ENCODE data around the gene DGCR8. TPM values are rescaled to one million over a fixed set of nuclear protein-coding genes. Genes with fewer than 3 reads are reported as not detected.

DGCR8 gene
- total RNA-seq, 1 experiment from 2014 or later, result 53.1 TPM

DNA sequence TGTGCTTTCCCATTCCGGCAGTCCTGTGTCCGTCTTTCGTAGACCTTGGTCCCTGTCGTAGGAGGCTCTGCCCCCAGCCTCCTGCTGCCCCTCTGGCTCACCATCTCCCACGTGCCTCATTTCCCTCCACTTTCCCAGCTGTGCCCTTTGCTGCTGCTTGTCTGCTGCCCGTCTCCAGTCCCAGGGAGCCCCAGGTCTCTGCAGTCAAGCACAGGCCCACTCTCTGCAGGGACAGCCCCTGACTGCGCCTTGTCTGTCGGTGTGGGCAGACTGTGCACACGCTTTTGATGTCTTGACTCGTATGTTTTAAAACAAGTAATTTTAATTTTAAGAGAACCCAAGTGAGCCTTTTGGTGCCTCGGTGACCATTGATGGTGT lies 12.4 kb downstream of the DGCR8 start:
- no peak overlapping the region for H3K4me3 Mint-ChIP-seq (ENCODE audit: unreplicated experiment)
- no peak overlapping the region for H3K4me3 ChIP-seq (ENCODE audit: low read depth, low read length)
- CTCF ChIA-PET, result no interaction called here
- no TSS peak for BruUV-seq (replicated peaks)
- no peaks in the 10 kb centered on the region for H3K4me1 ChIP-seq
- intact Hi-C loops (cut with micrococcal nuclease; ENCODE audit: unreplicated experiment), result no loop called here
- DNase-seq, result no peak
- POLR2A ChIA-PET, result no interaction called here
- TF ChIP-seq, protein P1, sequence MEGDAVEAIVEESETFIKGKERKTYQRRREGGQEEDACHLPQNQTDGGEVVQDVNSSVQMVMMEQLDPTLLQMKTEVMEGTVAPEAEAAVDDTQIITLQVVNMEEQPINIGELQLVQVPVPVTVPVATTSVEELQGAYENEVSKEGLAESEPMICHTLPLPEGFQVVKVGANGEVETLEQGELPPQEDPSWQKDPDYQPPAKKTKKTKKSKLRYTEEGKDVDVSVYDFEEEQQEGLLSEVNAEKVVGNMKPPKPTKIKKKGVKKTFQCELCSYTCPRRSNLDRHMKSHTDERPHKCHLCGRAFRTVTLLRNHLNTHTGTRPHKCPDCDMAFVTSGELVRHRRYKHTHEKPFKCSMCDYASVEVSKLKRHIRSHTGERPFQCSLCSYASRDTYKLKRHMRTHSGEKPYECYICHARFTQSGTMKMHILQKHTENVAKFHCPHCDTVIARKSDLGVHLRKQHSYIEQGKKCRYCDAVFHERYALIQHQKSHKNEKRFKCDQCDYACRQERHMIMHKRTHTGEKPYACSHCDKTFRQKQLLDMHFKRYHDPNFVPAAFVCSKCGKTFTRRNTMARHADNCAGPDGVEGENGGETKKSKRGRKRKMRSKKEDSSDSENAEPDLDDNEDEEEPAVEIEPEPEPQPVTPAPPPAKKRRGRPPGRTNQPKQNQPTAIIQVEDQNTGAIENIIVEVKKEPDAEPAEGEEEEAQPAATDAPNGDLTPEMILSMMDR (IDR thresholded peaks at IDR 0.05; ENCODE audit: insufficient read depth in 1 of 2, low read depth in 1 of 2, low read length in 1 of 2, severe bottlenecking in 1 of 2, unreplicated experiment in 1 of 2), result no peak
- H3K27me3 ChIP-seq (replicated peaks; ENCODE audit: control insufficient read depth, insufficient read depth, low read length), result no peaks in the 10 kb centered on the region
- no peaks in the 10 kb centered on the region for H3K9me3 Mint-ChIP-seq (ENCODE audit: unreplicated experiment)
- no peaks in the 10 kb centered on the region for H3K4me1 Mint-ChIP-seq (ENCODE audit: low read depth, unreplicated experiment)
- H3K9me3 ChIP-seq, result no peaks in the 10 kb centered on the region
- H3K36me3 Mint-ChIP-seq (ENCODE audit: insufficient read depth, unreplicated experiment), result peaks cover 99% of the 10 kb centered on the region
- no peaks in the 10 kb centered on the region for H3K27me3 Mint-ChIP-seq (ENCODE audit: insufficient read depth, unreplicated experiment)
- H3K27ac Mint-ChIP-seq (ENCODE audit: unreplicated experiment), result no peak overlapping the region
- peaks cover 12% of the 10 kb centered on the region for H3K36me3 ChIP-seq (ENCODE audit: control insufficient read depth, insufficient read depth, low read length)

DNA sequence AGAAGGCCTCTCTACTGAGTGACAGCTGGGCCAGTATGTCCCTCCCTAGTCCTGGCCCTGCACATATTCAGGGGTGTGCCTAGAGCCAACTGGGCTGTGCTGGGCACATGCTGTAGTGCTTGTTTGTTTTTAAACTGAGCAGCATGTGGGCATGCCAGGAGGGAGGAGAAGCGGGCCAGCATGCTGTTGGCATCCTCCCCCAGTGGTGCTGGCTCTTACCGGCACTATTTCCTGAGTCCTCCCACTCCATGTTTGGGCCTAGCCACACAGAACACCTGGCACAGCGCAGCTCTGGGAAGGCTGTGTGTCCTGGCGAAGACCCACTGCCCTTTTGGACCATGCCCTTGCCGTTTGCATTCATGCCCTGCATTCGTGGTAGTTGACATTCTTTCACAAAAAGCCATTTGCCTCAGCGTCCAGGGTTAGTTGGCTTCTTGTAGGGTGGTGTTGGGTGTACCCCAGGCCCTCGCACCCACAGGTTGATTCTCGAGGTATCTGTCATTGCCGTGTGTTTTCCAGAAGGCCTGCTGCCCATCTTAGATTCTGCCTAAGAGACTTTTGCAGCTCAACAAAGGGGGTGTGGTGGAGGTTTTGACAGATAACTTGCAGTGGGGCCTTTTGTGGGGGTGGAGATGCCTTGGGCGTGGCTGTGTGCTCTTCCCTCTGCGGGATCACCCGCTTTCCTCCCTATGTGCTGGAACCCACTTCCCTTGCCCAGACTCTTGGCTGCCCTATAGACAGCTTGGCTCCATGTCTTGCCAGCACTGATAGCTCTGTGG lies 13.6 kb downstream of the DGCR8 start:
- Mint-ChIP-seq H3K27me3 (ENCODE audit: insufficient read depth, unreplicated experiment) (no peaks in the 10 kb centered on the region), H3K27ac (ENCODE audit: unreplicated experiment) (no peak overlapping the region), H3K9me3 (ENCODE audit: unreplicated experiment) (no peaks in the 10 kb centered on the region), H3K4me1 (ENCODE audit: low read depth, unreplicated experiment) (no peaks in the 10 kb centered on the region), H3K4me3 (ENCODE audit: unreplicated experiment) (no peak overlapping the region), H3K36me3 (ENCODE audit: insufficient read depth, unreplicated experiment) (peaks cover 99% of the 10 kb centered on the region)
- Histone ChIP-seq H3K4me3 (ENCODE audit: low read depth, low read length) (no peak overlapping the region), H3K36me3 (ENCODE audit: control insufficient read depth, insufficient read depth, low read length) (peaks cover 10% of the 10 kb centered on the region), H3K4me1 (no peaks in the 10 kb centered on the region), H3K9me3 (no peaks in the 10 kb centered on the region), H3K27me3 (replicated peaks; ENCODE audit: control insufficient read depth, insufficient read depth, low read length) (no peaks in the 10 kb centered on the region)
- intact Hi-C loops (cut with micrococcal nuclease; ENCODE audit: unreplicated experiment), result no loop called here
- TF ChIP-seq, protein P1 (IDR thresholded peaks at IDR 0.05; ENCODE audit: insufficient read depth in 1 of 2, low read depth in 1 of 2, low read length in 1 of 2, severe bottlenecking in 1 of 2, unreplicated experiment in 1 of 2), result no peak
- ChIA-PET CTCF (no interaction called here), POLR2A (no interaction called here)
- BruUV-seq (replicated peaks), result no TSS peak
- no peak for DNase-seq

DNA sequence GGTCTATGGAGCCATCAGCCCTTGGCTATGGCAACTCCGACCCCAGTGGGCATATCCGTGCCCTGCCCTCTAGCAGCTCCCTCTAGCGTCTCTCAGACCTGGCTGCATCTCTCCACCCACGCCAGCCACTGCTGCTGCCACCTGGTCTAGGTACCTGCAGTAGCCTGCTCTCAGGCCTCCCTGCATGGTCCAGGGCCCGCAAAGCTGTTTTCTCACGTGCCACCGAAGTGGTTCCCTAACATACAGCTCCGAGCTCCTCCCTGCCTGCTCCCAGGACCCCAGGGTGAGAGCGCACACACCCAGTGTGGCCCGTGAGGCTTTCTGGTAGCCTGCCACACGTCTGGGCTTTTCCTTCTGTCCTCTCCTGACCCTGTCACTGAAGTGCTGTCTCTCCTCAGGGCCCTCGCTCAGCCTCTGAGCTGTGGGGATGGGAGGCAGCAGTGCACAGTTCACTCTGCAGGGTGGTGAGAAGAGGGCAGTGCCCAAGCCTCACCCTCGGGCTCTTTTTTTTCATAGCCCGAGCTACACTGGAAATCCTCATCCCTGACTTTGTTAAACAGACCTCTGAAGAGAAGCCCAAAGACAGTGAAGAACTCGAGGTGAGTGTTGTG lies 14.3 kb downstream of the DGCR8 start:
- H3K4me3 Mint-ChIP-seq (ENCODE audit: unreplicated experiment), result no peak overlapping the region
- TF ChIP-seq, protein P1 (IDR thresholded peaks at IDR 0.05; ENCODE audit: insufficient read depth in 1 of 2, low read depth in 1 of 2, low read length in 1 of 2, severe bottlenecking in 1 of 2, unreplicated experiment in 1 of 2), result no peak
- H3K27me3 ChIP-seq (replicated peaks; ENCODE audit: control insufficient read depth, insufficient read depth, low read length), result no peaks in the 10 kb centered on the region
- intact Hi-C loops (cut with micrococcal nuclease; ENCODE audit: unreplicated experiment), result no loop called here
- no peaks in the 10 kb centered on the region for H3K4me1 Mint-ChIP-seq (ENCODE audit: low read depth, unreplicated experiment)
- no peaks in the 10 kb centered on the region for H3K27me3 Mint-ChIP-seq (ENCODE audit: insufficient read depth, unreplicated experiment)
- ChIA-PET CTCF (no interaction called here), POLR2A (no interaction called here)
- no peak overlapping the region for H3K27ac Mint-ChIP-seq (ENCODE audit: unreplicated experiment)
- no TSS peak for BruUV-seq (replicated peaks)
- H3K36me3 ChIP-seq (ENCODE audit: control insufficient read depth, insufficient read depth, low read length), result peaks cover 11% of the 10 kb centered on the region
- H3K4me3 ChIP-seq (ENCODE audit: low read depth, low read length), result no peak overlapping the region
- no peaks in the 10 kb centered on the region for H3K9me3 ChIP-seq
- no peaks in the 10 kb centered on the region for H3K9me3 Mint-ChIP-seq (ENCODE audit: unreplicated experiment)
- no peak for DNase-seq
- H3K36me3 Mint-ChIP-seq (ENCODE audit: insufficient read depth, unreplicated experiment), result peaks cover 99% of the 10 kb centered on the region
- no peaks in the 10 kb centered on the region for H3K4me1 ChIP-seq

Data from Caco-2 (cell line).